GM19324 (cell line): ENCODE data around the gene LONRF3.
"Not testable (repeated sequence)": the region's sequence is repeated elsewhere in the genome, so short reads cannot be mapped to it uniquely, and the experiment has no call there.

Experiments used
- ATAC-seq: cut with Tn5 transposase; IDR thresholded peaks from one replicate; pipeline ENCODE4 v1.9.1; 2021; ENCODE audit warnings: mild to moderate bottlenecking, moderate library complexity; ENCODE audit not compliant: unreplicated experiment, low FRiP score

The LONRF3 gene

DNA sequence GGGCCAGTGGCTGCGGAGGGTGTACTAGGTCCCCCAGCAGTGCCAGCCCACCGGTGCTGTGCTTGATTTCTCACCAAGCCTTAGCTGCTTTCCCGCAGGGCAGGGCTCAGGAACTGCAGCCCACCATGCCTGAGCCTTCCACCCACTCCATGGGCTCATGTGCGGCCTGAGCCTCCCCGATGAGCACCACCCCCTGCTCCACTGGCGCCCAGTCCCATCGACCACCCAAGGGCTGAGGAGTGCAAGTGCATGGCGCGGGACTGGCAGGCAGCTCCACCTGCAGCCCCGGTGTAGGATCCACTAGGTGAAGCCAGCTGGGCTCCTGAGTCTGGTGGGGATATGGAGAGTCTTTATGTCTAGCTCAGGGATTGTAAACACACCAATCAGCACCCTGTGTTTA, 55.2 kb downstream of the LONRF3 start:
- not testable (repeated sequence) for ATAC-seq

DNA sequence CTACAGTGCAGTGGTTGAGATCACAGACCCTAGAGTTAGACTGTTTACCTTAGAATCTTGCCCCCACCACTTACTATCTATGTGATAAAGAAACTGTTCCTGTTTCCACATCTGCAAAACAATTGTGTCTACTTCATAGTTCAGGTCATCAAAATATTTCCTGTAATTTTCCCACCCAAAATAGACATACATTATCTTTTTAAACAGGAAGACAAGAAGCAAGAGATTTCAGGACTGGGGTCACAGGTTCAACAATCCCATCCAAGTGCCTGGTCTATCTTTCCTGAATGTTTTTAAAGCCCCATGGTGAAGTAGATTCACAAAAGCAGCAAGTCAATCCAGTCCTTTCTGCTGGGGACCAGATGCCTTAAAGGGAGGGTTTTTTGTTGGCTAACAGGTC, 56.6 kb downstream of the LONRF3 start:
- no peak for ATAC-seq

- ATAC-seq = no peak
Observed at GRCh38 chrX:119036107-119037029, 62.0 kb downstream of the LONRF3 start.

GRCh38 chrX:119040432-119040831, 66.0 kb downstream of the LONRF3 start:
- ATAC-seq = no peak

GRCh38 chrX:119041175-119041574, 66.8 kb downstream of the LONRF3 start:
- no peak for ATAC-seq

DNA sequence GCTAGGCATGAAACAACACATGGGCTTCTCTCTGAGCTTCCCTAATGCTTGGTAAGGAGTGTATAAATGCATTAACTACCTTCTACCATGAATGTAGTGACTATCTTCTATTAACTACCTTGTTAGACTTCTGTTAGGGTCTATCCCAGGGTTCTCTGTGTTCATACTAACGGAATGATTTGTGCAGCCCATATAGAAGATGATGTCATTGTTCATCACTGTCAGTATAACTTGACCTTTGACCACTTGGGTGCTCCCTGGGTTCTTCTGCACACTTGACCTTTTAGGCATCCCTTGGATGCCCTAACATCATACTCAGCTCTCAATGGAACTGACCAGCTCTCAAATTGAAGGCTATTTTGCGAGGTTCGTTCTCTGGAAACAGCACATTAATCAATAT, 67.6 kb downstream of the LONRF3 start:
- ATAC-seq = no peak

DNA sequence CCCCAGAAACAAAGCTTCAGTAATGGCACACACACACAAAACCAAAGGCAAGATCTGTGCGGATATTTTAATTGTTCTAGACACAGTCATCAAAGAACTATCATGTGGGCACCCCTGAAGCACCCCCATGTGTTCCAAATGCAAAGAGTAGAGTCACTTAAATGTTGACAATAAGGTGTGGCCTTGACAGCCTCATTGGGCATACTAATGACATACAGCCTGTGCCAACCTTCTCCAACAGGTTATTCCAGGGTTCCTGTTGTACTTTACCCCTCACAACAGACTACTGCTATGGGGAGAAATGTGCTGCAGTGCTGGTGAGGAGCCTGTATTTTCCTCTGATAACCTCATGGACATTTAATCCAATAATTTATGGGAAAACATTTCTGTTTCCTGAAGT, 68.6 kb downstream of the LONRF3 start:
- ATAC-seq = no peak

- no peak for ATAC-seq
Observed at GRCh38 chrX:119045884-119046283, 71.5 kb downstream of the LONRF3 start.

DNA sequence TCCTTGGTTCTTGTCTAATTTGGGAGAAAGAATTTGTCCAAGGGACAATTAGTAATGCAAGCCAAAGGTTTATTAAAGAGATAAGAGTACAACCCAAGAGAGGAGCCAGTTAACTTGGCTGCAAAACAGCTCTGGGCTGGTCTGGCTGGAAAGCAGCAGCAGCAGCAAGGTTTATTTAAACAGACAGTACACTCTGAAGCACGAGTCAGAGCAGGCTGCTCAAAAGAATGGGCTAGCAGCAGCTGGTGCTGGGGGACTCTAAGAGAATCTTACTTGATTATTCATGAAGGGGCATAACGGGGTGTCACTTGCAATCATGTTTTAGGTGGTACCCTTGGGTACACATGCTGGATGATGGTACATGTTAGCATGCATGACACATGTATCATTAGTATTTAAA, 81.3 kb downstream of the LONRF3 start:
- no peak for ATAC-seq

- ATAC-seq = no peak
Observed at GRCh38 chrX:119062750-119063374, 88.4 kb downstream of the LONRF3 start.

- no peak for ATAC-seq
Observed at GRCh38 chrX:119063428-119063827, 89.0 kb downstream of the LONRF3 start.

- ATAC-seq = no peak
Observed at GRCh38 chrX:119067023-119067739, 92.8 kb downstream of the LONRF3 start.
